CD1c-positive myeloid dendritic cell (primary cell): ENCODE results near the gene ADAM23.

Experiments
- DNase-seq: peaks from one replicate; pipeline ENCODE4 v3.0.0-alpha.2; 2016; ENCODE audit errors: extremely low spot score

ADAM23 gene

GRCh38 chr2:206565666-206566065 is 122.3 kb downstream of the ADAM23 start:
- DNase-seq, result no peak

GRCh38 chr2:206569470-206569869 is 126.1 kb downstream of the ADAM23 start:
- DNase-seq, result no peak

- no peak for DNase-seq
These were observed 126.9 kb downstream of the ADAM23 start for GRCh38 chr2:206570199-206570598.

GRCh38 chr2:206572725-206573124 is 129.4 kb downstream of the ADAM23 start:
- DNase-seq, result no peak

- no peak for DNase-seq
These were observed 130.5 kb downstream of the ADAM23 start for GRCh38 chr2:206573793-206574192.

GRCh38 chr2:206584323-206585116 is 141.2 kb downstream of the ADAM23 start:
- no peak for DNase-seq

- DNase-seq, result no peak
These were observed 142.0 kb downstream of the ADAM23 start for GRCh38 chr2:206585335-206585734.

GRCh38 chr2:206586609-206587008 is 143.3 kb downstream of the ADAM23 start:
- DNase-seq, result no peak

GRCh38 chr2:206597717-206598218 is 154.4 kb downstream of the ADAM23 start:
- DNase-seq, result no peak

- no peak for DNase-seq
These were observed 159.9 kb downstream of the ADAM23 start for GRCh38 chr2:206603243-206603642.

- no peak for DNase-seq
These were observed 167.1 kb downstream of the ADAM23 start for GRCh38 chr2:206610451-206610850.

- DNase-seq, result no peak
These were observed 167.9 kb downstream of the ADAM23 start for GRCh38 chr2:206611191-206611590.

GRCh38 chr2:206611736-206612135 is 168.4 kb downstream of the ADAM23 start:
- no peak for DNase-seq

- no peak for DNase-seq
These were observed 171.5 kb downstream of the ADAM23 start for GRCh38 chr2:206614811-206615210.

GRCh38 chr2:206615417-206616089 is 172.2 kb downstream of the ADAM23 start:
- no peak for DNase-seq

GRCh38 chr2:206616151-206616550 is 172.8 kb downstream of the ADAM23 start:
- no peak for DNase-seq

- no peak for DNase-seq
These were observed 175.7 kb downstream of the ADAM23 start for GRCh38 chr2:206619011-206619410.

GRCh38 chr2:206626108-206626507 is 182.8 kb downstream of the ADAM23 start:
- no peak for DNase-seq

GRCh38 chr2:206627632-206628031 is 184.3 kb downstream of the ADAM23 start:
- no peak for DNase-seq

- DNase-seq, result no peak
These were observed 188.0 kb downstream of the ADAM23 start for GRCh38 chr2:206631340-206631739.

GRCh38 chr2:206635015-206635414 is 191.7 kb downstream of the ADAM23 start:
- no peak for DNase-seq

GRCh38 chr2:206639636-206640035 is 196.3 kb downstream of the ADAM23 start:
- no peak for DNase-seq

- no peak for DNase-seq
These were observed 197.9 kb downstream of the ADAM23 start for GRCh38 chr2:206641226-206641625.
